HG03558 (cell line): ENCODE data around the gene PLEKHA5.
"Not testable (repeated sequence)": the region's sequence is repeated elsewhere in the genome, so short reads cannot be mapped to it uniquely, and the experiment has no call there.

Source experiments
- ATAC-seq: cut with Tn5 transposase; IDR thresholded peaks from one replicate; pipeline ENCODE4 v1.9.1; 2021; ENCODE audit warnings: moderate number of reproducible peaks; ENCODE audit not compliant: unreplicated experiment; ENCODE audit errors: extremely low read depth

PLEKHA5 gene

DNA sequence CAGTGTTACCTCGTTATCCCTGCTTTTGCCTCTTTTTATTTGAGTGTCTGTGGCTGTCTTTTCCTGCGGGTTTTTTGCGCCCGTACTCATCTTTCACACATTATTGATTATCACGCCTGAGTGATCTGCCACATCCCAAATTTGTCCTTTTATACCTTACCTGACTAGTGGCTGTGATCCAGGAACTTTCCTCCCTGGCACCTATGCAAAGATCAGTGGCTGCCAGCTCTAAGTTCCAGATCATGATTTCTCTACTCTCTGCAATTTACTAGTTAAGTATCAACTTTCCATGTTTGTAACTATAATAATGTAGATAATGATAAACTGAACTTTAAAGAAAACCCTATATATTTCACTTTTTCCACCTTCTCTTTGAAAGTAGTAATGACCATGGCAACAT, 36.9 kb downstream of the PLEKHA5 start:
- ATAC-seq = no peak

- ATAC-seq = no peak
Observed at GRCh38 chr12:19166956-19167355, 37.4 kb downstream of the PLEKHA5 start.

DNA sequence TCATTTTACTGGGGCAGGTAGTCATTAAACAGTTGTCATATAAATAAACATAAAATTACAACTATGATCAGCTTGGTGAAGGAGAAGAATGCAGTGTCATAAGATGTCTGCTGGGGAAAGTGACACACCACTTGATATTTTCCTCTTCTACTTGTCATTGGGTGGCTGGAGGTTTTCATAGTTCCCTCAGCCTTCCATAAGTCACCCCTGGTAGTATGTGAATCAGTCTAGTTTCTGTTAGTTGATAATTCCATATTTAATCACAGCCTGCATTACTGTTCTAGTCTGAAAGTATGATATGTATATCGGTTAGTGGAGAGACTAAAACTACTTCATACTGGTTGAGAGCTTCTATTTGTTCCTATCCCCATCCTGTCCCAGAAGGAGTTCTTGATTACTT, 38.2 kb downstream of the PLEKHA5 start:
- no peak for ATAC-seq

- no peak for ATAC-seq
Observed at GRCh38 chr12:19168644-19169043, 39.1 kb downstream of the PLEKHA5 start.

DNA sequence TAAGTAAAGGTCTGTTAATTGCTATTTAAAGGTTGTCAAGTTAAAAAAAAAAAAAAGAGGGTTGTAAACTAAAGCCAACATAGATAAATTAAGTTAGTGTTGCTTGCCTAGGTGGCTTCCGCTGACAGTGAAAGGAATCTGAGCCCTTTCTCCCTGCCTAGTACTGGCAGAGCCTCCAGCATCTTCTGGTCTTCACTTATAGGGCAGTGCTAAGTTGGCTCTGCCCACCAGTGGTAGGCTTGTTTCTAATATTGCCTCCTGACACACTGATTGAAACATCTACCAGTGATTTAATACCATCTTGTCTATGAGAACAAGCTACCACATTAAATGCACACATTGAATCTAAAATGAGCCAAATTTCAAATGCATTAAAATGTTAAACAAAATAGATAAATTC, 39.7 kb downstream of the PLEKHA5 start:
- ATAC-seq = no peak

GRCh38 chr12:19170286-19170685, 40.8 kb downstream of the PLEKHA5 start:
- not testable (repeated sequence) for ATAC-seq

DNA sequence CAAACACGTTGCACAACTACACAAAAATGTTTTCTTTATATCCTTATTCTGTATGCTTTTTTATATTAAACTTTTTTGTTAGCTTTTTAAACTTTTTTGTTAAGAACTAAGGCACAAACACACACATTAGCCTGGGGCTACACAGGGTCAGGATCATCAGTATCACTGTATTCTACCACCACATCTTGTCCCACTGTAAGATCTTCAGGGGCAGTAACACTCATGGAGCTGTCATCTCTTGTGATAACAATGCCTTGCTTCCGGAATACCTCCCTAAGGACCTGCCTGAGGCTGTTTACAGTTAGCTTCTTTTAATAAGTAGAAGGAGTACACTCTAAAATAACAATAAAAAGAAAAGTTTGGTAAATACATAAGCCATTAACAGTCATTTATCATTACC, 42.2 kb downstream of the PLEKHA5 start:
- ATAC-seq = no peak

- no peak for ATAC-seq
Observed at GRCh38 chr12:19177754-19178153, 48.2 kb downstream of the PLEKHA5 start.

DNA sequence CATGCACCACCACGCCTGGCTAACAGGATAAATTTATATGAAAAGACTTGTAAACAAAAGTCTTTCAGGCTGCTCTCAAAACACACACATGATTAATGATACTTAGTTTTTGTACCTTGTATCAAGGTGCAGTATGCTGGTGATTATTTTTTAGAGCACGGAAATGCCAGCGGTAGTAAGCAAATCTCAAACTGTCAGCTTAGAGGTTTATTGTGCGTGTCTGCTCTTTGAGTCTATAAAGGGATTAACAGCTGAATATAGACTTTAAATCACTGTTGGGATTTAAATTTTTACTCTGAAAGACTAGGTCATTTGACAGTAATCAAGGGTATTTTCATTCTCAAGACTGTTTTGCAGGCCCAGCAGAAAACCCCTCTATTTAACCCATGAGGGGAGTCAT, 50.5 kb downstream of the PLEKHA5 start:
- no peak for ATAC-seq

- ATAC-seq = no peak
Observed at GRCh38 chr12:19181666-19182426, 52.3 kb downstream of the PLEKHA5 start.

DNA sequence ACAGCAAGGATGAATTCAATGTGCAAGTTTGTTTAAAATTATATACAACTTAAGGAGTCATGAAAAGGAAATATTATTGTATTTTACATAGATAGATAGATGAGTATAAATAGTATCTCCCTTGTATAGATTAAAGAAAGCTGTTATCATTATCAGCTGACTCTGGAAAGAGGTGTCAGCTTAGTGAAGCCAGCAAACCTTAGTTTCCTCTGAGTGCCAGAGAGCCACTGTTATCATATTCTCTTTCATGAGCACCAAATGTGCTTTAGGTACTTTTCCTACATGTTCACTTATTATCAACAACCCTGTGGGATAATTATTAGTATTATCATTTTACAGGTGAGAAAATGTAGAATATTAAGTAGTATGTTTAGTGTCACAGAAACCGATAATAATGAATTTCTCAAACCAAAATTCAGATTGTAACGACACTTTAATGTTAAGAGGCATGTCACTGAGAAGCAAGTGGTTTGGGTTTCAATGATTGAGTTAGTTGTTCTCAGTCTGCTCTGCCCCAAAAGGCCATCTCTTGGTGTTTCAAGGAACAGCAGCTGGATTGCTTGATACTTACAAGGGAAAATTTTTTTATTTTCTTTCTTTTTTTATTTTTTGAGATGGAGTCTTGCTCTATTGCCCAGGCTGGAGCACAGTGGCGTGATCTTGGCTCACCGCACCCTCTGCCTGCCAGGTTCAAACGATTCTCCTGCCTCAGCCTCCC, 53.7 kb downstream of the PLEKHA5 start:
- no peak for ATAC-seq

DNA sequence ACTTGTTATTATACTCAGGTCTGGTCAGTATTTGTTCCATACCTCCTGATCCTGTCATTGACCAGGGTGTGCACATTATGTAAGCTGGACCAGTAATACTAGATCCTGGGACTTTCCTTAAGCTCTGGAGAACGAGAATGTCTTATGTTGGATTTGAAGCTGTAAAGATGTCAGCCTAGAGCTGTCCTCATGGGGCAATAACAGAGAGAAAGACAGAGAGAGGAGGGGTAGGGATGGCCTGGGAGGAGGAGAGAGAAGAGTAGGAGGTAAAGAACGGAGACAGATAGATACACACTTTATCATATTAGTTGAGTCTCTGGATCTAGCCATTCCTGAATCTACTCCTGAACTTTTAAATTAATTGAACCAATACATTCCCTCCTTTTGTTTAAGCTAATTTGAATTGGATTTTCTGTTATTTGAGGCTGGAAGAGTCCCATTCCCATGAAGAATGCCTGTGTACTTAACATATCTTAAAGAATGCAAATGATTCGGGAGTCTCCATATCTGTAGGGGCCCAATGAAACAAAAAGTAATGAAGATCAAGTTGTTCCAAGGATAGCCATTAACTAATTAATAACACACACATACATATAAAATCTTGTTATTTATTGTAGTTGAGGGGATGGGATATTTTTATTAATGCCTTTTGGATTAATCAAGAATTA, 55.9 kb downstream of the PLEKHA5 start:
- no peak for ATAC-seq

DNA sequence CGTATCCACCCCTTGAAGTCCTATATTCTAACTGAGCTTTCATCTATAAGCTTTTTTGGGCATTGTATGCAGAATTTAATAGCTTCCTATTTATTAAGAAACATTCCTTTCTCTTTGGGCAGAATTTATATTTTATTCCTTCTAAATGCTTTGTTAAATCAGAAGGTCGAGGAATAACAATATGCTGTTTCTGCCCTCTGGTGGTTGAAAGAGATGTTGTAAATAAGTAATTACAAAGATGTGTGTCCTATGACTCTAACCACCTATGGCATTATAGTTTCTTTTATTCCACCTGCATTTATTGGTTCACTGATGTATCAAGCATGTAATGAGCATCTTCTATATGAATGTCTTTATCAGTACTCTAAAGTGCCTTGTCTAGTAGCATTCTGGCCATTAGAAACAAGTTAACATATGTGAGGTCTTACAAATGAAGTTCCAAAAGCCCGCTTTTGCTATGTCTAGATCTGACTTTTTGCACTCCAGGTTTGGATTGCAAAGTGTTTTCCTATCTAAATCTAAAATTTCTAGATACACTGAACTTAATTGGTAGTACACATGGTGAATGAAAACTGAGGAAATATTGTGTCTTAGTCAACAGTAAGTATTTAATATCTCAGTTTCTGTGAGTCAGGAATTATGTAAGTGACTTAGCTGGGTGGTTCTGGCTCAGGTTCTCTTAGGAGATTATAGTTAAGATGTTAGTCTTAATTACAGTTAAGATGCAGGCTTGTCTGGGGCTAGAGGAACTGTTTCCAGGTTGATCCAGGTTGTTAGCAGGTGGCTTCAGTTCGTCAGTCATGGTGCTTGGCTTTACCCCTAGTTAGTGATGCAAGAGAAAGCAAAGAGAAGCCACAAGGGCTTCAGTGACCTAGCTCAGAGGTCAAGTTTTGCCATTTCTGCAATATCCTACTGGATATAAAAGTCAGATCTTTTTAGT, 57.5 kb downstream of the PLEKHA5 start:
- no peak for ATAC-seq

- no peak for ATAC-seq
Observed at GRCh38 chr12:19189522-19189921, 60.0 kb downstream of the PLEKHA5 start.

DNA sequence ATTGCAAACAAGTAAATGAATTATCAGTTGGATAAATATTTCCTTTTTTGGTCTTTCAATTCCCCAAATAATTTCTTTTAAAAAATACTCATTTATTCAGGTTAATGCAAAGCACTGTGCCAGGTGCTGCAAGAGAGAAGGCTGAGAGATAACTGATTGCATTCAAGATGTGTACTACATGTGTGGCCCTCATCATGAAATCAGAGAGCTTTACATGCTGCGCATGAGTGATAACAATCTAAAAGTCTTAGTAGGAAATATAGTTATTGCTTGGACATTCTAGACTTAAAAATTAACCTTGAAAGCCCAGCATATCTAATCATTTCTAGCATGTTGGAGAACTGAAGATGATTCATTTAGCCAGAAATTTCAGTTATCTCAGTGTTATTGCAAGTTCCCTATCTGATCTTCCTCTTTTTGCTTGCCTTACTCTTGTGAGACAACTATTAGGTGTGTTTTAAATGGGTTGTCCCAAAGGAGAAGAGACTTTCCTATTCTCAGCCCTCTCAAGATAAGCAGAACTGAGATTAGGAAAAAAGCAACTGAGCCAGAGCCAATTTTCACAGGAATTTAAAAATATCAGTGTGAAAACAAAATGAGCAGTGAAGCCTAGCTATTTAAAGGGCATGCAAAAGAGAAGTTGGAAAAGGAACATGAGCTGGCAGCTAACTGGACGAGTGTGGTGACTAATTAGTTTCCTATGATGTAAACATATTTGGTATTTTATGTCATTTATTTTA, 60.9 kb downstream of the PLEKHA5 start:
- ATAC-seq = no peak

GRCh38 chr12:19191089-19191488, 61.6 kb downstream of the PLEKHA5 start:
- no peak for ATAC-seq

DNA sequence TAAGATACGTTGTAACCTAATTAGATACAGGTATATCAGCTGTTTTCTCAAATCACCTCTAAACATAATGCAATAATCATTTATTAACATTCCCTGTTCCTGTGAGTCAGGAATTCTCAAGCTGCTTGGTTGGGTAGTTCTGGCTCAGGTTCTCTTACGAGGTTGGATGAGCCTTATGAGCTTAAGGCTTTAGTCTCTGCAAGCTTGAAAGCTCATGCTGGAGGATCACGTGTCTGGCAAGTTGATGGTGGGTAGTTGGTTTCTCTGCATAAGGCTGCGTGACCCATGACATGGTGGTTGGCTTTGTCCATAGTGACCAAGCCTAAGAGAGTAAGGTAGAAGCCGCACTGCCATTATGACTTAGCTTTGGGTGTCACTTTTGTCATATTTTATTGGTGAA, 62.0 kb downstream of the PLEKHA5 start:
- ATAC-seq = no peak

DNA sequence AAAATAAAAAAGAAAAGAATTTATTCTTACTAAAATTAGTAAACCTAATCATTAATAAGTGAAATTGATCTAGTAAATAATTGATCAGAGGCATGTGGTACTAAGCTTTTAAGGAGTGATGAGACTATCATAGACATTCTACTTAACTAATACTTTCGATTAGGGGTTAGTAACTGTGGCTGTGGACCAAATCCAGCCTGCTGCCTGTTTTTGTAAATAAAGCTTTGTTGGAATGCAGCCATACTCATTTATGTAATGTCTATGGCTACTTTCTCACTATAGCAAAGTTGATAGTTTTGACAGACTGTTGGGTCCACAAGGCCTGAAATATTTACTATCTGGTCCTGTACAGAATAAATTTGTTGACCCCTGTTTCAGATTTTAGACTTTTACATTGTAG, 63.2 kb downstream of the PLEKHA5 start:
- no peak for ATAC-seq

DNA sequence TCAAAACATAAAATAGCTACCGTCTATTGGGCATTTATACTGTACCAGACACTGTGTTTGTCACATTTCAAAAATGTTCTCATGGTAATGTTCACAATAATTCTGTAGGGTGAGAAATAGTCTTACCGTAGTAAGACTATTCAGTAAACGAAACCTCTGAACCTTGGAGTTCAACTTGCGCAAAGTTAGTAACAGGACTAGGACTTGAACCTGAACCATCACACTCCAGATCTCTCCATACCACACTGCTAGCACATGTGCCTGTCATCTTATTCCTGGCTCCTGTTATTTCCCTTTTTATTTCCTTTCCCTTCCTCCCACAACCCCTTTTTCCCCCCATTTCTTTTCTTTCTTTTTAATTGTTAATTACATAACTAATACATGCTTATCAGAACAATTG, 65.4 kb downstream of the PLEKHA5 start:
- no peak for ATAC-seq
